GM10266 (cell line): ENCODE results near the gene BICRA.

Experiments used
- DNase-seq: peaks from one replicate; pipeline ENCODE4 v3.0.0; 2012; ENCODE audit errors: extremely low spot score
- CTCF ChIP-seq: IDR thresholded peaks from 2 replicates; pipeline ENCODE4 v1.5.1; 2012; ENCODE audit warnings: mild to moderate bottlenecking, low read depth; ENCODE audit not compliant: control insufficient read depth, insufficient read depth; ENCODE audit errors: missing control alignments

Gene BICRA

GRCh38 chr19:47673426-47673825, 64.5 kb downstream of the BICRA start:
- TF ChIP-seq CTCF = no peak
- DNase-seq = no peak

- TF ChIP-seq CTCF = no peak
- no peak for DNase-seq
Observed at GRCh38 chr19:47674548-47674947, 65.6 kb downstream of the BICRA start.

DNA sequence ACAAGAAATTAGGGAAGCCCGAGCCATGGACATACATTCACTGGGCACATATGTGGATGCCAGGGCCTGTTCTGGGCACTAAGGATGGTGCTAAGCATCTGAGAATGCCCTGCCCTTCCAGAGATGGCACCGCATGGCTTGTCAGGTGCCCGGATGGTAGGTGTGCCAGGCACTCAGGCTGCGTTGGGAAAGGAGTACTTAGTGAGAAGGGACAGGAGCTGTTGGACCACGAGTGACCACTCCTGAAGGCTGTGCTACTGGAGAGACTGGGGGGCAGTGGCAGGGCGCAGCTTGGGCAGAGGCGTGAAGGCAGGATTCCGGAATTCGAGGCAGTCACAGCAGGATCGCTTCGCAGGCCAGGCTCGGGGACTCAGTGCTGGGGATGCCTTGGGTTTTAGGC, 66.3 kb downstream of the BICRA start:
- DNase-seq = no peak
- TF ChIP-seq CTCF = no peak

- no peak for TF ChIP-seq CTCF
- no peak for DNase-seq
Observed at GRCh38 chr19:47675859-47676258, 66.9 kb downstream of the BICRA start.

- DNase-seq = no peak
- no peak for TF ChIP-seq CTCF
Observed at GRCh38 chr19:47676811-47677210, 67.9 kb downstream of the BICRA start.

GRCh38 chr19:47679251-47679900, 70.4 kb downstream of the BICRA start:
- DNase-seq = no peak
- no peak for TF ChIP-seq CTCF

GRCh38 chr19:47679922-47680857, 71.3 kb downstream of the BICRA start:
- no peak for TF ChIP-seq CTCF
- no peak for DNase-seq
